Measurements from ENCODE around the gene CFAP45. TPM values are rescaled to one million over a fixed set of nuclear protein-coding genes. Genes with fewer than 3 reads are reported as not detected.

The CFAP45 gene
- total RNA-seq, 2 donors from 2014 or later: 0.95 to 2.1 TPM

DNA sequence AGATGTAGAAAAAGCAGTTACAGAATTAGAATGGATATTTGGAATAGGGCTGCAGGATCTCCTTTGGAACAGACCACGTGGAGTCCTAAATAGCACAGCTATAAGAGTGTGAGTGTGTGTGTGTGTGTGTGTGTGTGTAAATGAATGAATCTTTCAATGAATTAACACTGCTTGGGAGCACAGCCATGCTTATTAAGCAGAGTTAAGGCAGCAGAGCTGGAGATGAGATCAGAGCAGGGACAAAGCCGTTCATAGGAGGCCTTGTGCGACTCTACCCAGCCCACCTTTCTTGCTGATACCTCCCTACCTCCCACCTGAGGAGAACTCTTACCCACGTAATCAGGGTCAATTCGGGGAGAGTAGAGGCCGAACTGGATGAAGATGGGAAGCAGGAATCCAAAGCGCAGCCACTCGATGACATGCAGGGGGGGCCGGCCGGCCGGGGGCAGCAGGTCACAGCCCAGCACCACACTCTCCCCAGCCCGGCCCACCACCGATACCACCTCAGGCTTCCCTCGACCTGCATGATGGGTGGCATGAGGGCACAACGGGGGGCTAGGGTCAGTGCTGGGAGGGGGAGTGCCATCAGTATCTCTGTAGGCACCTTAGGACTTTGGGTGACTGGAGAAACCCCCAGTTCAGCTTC lies 42.8 kb upstream of the CFAP45 start:
- H3K9me3 ChIP-seq: no peaks in the 10 kb centered on the region
- H3K4me3 ChIP-seq: no peak overlapping the region
- TF ChIP-seq, protein P1, sequence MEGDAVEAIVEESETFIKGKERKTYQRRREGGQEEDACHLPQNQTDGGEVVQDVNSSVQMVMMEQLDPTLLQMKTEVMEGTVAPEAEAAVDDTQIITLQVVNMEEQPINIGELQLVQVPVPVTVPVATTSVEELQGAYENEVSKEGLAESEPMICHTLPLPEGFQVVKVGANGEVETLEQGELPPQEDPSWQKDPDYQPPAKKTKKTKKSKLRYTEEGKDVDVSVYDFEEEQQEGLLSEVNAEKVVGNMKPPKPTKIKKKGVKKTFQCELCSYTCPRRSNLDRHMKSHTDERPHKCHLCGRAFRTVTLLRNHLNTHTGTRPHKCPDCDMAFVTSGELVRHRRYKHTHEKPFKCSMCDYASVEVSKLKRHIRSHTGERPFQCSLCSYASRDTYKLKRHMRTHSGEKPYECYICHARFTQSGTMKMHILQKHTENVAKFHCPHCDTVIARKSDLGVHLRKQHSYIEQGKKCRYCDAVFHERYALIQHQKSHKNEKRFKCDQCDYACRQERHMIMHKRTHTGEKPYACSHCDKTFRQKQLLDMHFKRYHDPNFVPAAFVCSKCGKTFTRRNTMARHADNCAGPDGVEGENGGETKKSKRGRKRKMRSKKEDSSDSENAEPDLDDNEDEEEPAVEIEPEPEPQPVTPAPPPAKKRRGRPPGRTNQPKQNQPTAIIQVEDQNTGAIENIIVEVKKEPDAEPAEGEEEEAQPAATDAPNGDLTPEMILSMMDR (IDR thresholded peaks at IDR 0.05): no peak
- peaks cover 10 to 14% of the 10 kb centered on the region in 2 donors for H3K4me1 ChIP-seq (ENCODE audit: control insufficient read depth in 1 of 2, low read depth in 2 of 2)
- ATAC-seq (ENCODE audit: insufficient number of reproducible peaks, low FRiP score, low read depth) (no peak), DNase-seq (ENCODE audit: low spot score) (no peak)
- no peaks in the 10 kb centered on the region for H3K27me3 ChIP-seq (replicated peaks; ENCODE audit: insufficient read depth)
- no peak overlapping the region for H3K27ac ChIP-seq
- H3K36me3 ChIP-seq: no peaks in the 10 kb centered on the region

DNA sequence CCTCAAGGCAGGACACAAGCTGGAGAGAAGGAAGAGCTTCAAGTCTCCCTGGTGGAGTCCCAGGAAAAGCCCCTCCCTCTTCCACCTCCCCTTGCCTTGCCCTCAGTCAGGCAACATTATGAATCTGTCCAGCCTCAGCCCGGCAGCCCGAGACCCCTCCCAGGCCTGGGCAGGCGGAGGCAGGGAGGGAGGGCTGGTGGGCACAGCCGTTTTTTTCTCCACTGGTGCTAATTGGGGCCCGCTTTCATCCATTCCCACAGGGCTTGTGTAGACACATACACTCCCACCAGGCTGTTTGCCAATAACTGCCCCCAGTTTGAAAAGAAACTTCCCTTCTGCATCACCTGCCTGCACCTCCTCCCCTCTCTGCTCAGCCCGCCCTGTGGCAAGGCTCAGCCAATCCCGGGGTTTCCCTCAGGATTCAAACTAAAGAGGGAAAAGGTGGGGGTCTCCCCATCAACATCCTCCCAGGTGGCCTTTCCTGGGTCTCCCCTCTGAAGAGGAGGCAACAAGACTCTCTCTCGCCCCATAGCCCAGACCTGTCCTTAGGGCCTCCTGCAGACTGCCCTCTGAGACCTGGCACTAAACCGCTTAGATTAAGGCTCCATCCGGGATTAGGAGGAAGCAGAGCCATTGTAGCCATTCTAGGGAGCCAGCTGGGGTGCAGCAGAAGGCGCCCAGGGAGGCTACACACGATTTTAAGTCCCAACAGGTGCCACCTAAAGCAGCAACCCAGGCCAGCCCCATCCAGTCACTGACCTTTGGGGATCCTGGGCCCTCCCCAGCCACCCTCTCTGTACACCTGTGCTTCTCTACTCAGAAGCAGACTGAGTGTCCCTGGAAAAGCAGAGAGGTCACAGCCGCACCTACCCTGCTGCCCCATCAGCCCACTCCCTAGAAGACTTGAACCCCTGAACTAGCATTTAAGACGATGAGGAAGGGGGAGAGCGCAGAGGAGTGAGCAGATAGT lies 41.9 kb upstream of the CFAP45 start:
- no peaks in the 10 kb centered on the region for H3K27me3 ChIP-seq (replicated peaks; ENCODE audit: insufficient read depth)
- H3K27ac ChIP-seq: no peak overlapping the region
- ATAC-seq (ENCODE audit: insufficient number of reproducible peaks, low FRiP score, low read depth): no peak
- H3K4me3 ChIP-seq: no peak overlapping the region
- no peaks in the 10 kb centered on the region for H3K36me3 ChIP-seq
- TF ChIP-seq, protein P1 (IDR thresholded peaks at IDR 0.05): no peak
- DNase-seq (ENCODE audit: low spot score): no peak
- no peaks in the 10 kb centered on the region for H3K9me3 ChIP-seq
- peaks cover 10 to 14% of the 10 kb centered on the region in 2 donors for H3K4me1 ChIP-seq (ENCODE audit: control insufficient read depth in 1 of 2, low read depth in 2 of 2)

DNA sequence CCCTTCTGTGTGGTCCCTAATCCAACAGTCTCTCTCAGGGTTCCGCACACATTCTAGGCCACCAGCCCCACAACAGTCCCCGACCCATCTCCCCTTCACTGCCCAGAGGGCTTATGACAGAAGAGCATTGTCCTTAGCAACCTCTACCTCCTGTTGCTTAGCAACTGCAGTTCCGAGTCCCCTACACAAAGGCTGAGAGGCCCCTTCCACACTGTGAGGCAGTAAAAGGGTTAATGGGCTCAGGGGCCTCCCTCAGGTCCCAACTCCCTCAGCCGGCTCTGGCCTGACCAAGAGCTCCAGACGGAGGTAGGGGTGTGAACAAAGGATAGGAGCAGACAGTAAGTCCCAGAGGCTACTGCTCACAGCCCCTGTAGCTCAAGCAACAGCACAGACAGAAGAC lies 41.2 kb upstream of the CFAP45 start:
- peaks cover 10 to 13% of the 10 kb centered on the region in 2 donors for H3K4me1 ChIP-seq (ENCODE audit: control insufficient read depth in 1 of 2, low read depth in 2 of 2)
- no peak overlapping the region for H3K4me3 ChIP-seq
- H3K36me3 ChIP-seq: no peaks in the 10 kb centered on the region
- ATAC-seq (ENCODE audit: insufficient number of reproducible peaks, low FRiP score, low read depth): no peak
- no peak overlapping the region for H3K27ac ChIP-seq
- TF ChIP-seq, protein P1 (IDR thresholded peaks at IDR 0.05): no peak
- no peaks in the 10 kb centered on the region for H3K9me3 ChIP-seq
- DNase-seq (ENCODE audit: low spot score): no peak
- no peaks in the 10 kb centered on the region for H3K27me3 ChIP-seq (replicated peaks; ENCODE audit: insufficient read depth)

DNA sequence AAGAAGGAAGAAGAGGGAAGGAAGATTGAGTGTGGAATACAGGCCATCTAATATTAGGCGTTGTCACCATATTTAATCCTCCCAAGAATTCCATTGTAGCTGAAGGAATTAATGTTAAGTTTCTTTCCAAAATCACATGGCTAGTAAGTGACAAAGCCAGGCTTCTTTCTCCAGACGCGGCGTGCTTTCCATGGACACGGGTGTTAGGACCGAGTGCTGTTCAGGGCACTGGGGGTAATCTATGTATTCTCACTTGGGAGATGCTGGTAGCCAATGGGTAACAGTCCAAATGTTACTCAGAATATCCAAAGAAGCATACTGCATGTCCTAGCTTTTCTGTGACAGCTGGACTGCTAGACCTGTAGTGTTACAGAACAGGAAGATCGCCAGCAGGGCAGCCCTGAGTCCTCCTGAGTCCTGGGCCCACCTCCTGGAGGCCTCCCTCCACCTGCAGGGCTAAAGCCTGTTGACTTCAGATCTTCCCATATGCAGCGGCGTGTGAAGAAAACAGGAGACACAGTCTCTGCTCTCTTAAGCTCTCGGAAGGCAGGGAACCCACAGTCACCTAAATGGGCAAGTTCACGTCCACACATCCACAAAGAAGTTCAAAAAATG lies 40.1 kb upstream of the CFAP45 start:
- ATAC-seq (ENCODE audit: insufficient number of reproducible peaks, low FRiP score, low read depth): no peak
- Histone ChIP-seq H3K4me3 (no peak overlapping the region), H3K27me3 (replicated peaks; ENCODE audit: insufficient read depth) (no peaks in the 10 kb centered on the region), H3K9me3 (no peaks in the 10 kb centered on the region), H3K4me1 (ENCODE audit: control insufficient read depth in 1 of 2, low read depth in 2 of 2) (peaks cover under 1 to 4% of the 10 kb centered on the region in 2 donors), H3K27ac (no peak overlapping the region), H3K36me3 (no peaks in the 10 kb centered on the region)
- DNase-seq (ENCODE audit: low spot score): no peak
- TF ChIP-seq, protein P1 (IDR thresholded peaks at IDR 0.05): no peak

DNA sequence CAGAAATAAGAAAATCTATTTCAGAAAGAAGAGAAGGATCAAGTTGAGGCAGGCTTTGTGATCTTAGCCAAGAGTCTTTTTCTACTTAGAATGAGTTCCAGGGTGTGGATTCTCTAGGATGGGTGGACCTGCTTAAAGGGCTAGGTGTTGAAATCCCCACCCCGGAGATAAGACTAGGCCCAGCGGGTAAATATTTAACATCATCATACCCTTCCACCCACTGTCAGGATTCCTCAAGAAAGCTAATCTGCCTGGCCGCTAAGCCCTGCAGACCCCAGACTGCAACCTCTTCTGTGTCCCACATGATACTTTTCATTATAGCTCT lies 39.7 kb upstream of the CFAP45 start:
- Histone ChIP-seq H3K27ac (no peak overlapping the region), H3K4me1 (ENCODE audit: control insufficient read depth in 1 of 2, low read depth in 2 of 2) (no peaks in the 10 kb centered on the region), H3K4me3 (no peak overlapping the region), H3K36me3 (no peaks in the 10 kb centered on the region), H3K9me3 (no peaks in the 10 kb centered on the region), H3K27me3 (replicated peaks; ENCODE audit: insufficient read depth) (no peaks in the 10 kb centered on the region)
- TF ChIP-seq, protein P1 (IDR thresholded peaks at IDR 0.05): no peak
- DNase-seq (ENCODE audit: low spot score) (no peak), ATAC-seq (ENCODE audit: insufficient number of reproducible peaks, low FRiP score, low read depth) (no peak)
